ENCODE measurements around the gene RNF19B.

- no peak for TF ChIP-seq CTCF (IDR thresholded peaks at IDR 0.05; ENCODE audit: low read length)
- TF ChIP-seq EZH2 (optimal IDR thresholded peaks at IDR 0.05; ENCODE audit: low read depth, low read length): no peak
Measured at GRCh38 chr1:32901823-32902534, 62.6 kb downstream of the RNF19B start.

Measured in MM.1S (cell line).